LNCaP clone FGC (cell line): ENCODE measurements around the gene ITGAE.

Source experiments
- DNase-seq: peaks from one replicate; pipeline ENCODE4 v3.0.0-alpha.2; 2011; ENCODE audit warnings: low read depth
- H3K4me3 ChIP-seq: 2 replicates; pipeline ENCODE4 v1.5.1; 2011; ENCODE audit warnings: mild to moderate bottlenecking, low read depth, low read length, control low read depth
- CTCF ChIP-seq: IDR thresholded peaks from 2 replicates; pipeline ENCODE4 v1.5.1; 2012; ENCODE audit warnings: mild to moderate bottlenecking; ENCODE audit not compliant: control insufficient read depth, insufficient read depth; ENCODE audit errors: extremely low read depth

The ITGAE gene

DNA sequence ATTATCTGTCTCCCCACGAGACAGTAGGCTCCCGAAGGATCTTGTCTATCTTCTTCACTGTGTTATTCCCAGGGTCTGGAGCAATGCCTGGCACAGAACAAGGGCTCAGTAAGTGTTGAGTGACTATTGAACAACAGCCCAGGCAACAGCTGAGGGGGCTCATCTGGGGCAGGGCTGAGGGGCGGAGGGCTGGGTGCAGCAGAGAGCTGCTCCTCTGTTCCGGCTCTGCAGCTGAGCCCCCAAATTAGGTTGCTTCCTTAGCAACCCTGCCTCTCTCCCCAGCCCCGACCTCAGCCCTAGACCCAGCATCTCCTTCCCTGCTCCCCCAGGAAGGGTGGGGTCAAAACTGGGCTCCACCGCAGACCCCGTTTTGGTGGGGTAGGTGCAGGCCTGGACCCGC lies 32.2 kb downstream of the ITGAE start:
- DNase-seq: no peak
- TF ChIP-seq CTCF: no peak
- H3K4me3 ChIP-seq: no peak overlapping the region

GRCh38 chr17:3768341-3768740 lies 32.6 kb downstream of the ITGAE start:
- no peak for DNase-seq
- no peak overlapping the region for H3K4me3 ChIP-seq
- no peak for TF ChIP-seq CTCF

GRCh38 chr17:3766779-3767178 lies 34.2 kb downstream of the ITGAE start:
- DNase-seq: no peak
- no peak overlapping the region for H3K4me3 ChIP-seq
- no peak for TF ChIP-seq CTCF

GRCh38 chr17:3765981-3766380 lies 35.0 kb downstream of the ITGAE start:
- no peak for DNase-seq
- H3K4me3 ChIP-seq: no peak overlapping the region
- TF ChIP-seq CTCF: no peak

DNA sequence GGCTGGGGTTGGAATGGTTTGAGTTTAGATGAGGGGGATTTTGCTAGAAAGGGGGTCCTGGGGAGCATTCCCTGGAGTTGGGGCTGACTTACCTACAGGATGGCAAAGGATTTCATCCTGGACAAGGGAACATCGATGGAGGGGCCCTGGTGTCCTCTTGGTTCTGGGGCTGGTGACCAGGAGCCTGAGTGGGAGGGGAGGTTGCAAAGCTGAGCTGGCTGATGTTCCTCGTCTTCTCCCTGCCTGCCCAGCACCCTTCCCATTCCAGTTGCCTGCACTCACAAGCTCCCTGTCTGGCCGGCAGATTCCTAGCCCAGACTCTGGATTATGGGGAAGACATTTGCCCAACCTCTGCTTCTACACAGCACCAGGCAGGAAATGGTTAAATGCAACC lies 37.2 kb downstream of the ITGAE start:
- no peak overlapping the region for H3K4me3 ChIP-seq
- no peak for TF ChIP-seq CTCF
- no peak for DNase-seq

- no peak for TF ChIP-seq CTCF
- no peak for DNase-seq
- H3K4me3 ChIP-seq: no peak overlapping the region
Measured at GRCh38 chr17:3762922-3763776, 37.8 kb downstream of the ITGAE start.

GRCh38 chr17:3761918-3762380 lies 39.0 kb downstream of the ITGAE start:
- no peak for TF ChIP-seq CTCF
- no peak for DNase-seq
- no peak overlapping the region for H3K4me3 ChIP-seq
